Astrocyte (in vitro differentiated cells and primary cell): ENCODE results near the gene MPC1. TPM values are rescaled to one million over a fixed set of nuclear protein-coding genes. Genes with fewer than 3 reads are reported as not detected.

Experiments used
- DNase-seq: peaks from one replicate; pipeline ENCODE4 v3.0.0-alpha.2; 2010; ENCODE audit warnings: low read depth
- FAIRE-seq: peaks from 2 replicates; lab custom pipeline; 2011; peaks lifted over from hg19 to GRCh38; lab: Jason Lieb, UNC
- H2AFZ ChIP-seq: 2 replicates; pipeline ENCODE4 v1.6.0; 2012; ENCODE audit warnings: low read depth, low read length, inconsistent platforms
- H3K27ac ChIP-seq: 2 replicates; pipeline ENCODE4 v1.5.1; 2011; ENCODE audit warnings: low read depth, low read length, inconsistent platforms
- H3K27me3 ChIP-seq: 2 replicates; pipeline ENCODE4 v1.6.0; 2011; ENCODE audit warnings: low read length, inconsistent platforms; ENCODE audit not compliant: insufficient read depth
- H3K36me3 ChIP-seq: 2 replicates; pipeline ENCODE4 v1.5.1; 2011; ENCODE audit warnings: low read length, inconsistent platforms; ENCODE audit not compliant: insufficient read depth
- H3K4me1 ChIP-seq: 2 replicates; pipeline ENCODE4 v1.5.1; 2011; ENCODE audit warnings: low read length, inconsistent platforms; ENCODE audit not compliant: insufficient read depth
- H3K4me2 ChIP-seq: 2 replicates; pipeline ENCODE4 v1.6.0; 2012; ENCODE audit warnings: low read length, inconsistent platforms
- H3K4me3 ChIP-seq: 2 replicates; pipeline ENCODE4 v1.5.1; 2011; ENCODE audit warnings: low read depth, mild to moderate bottlenecking, low read length, inconsistent platforms; ENCODE audit not compliant: insufficient read depth
- H3K79me2 ChIP-seq: 2 replicates; pipeline ENCODE4 v1.6.0; 2012; ENCODE audit warnings: mild to moderate bottlenecking, low read length, inconsistent platforms; ENCODE audit not compliant: insufficient read depth
- H3K9ac ChIP-seq: 2 replicates; pipeline ENCODE4 v1.6.0; 2012; ENCODE audit warnings: mild to moderate bottlenecking, low read length, inconsistent platforms
- H3K9me3 ChIP-seq: 2 replicates; pipeline ENCODE4 v1.5.1; 2012; ENCODE audit warnings: low read depth, mild to moderate bottlenecking, low read length, inconsistent platforms; ENCODE audit not compliant: insufficient read depth
- H4K20me1 ChIP-seq: 2 replicates; pipeline ENCODE4 v1.6.0; 2012; ENCODE audit warnings: low read length, inconsistent platforms; ENCODE audit not compliant: insufficient read depth
- H3K27ac Mint-ChIP-seq: one replicate; pipeline ENCODE4 v1.8.0; 2021; ENCODE audit warnings: mild to moderate bottlenecking, mixed read lengths; ENCODE audit not compliant: unreplicated experiment
- H3K27me3 Mint-ChIP-seq: one replicate; pipeline ENCODE4 v1.8.0; 2021; ENCODE audit warnings: low read depth, mixed read lengths; ENCODE audit not compliant: unreplicated experiment
- H3K36me3 Mint-ChIP-seq: one replicate; pipeline ENCODE4 v1.8.0; 2021; ENCODE audit warnings: low read depth, mixed read lengths; ENCODE audit not compliant: unreplicated experiment
- H3K4me1 Mint-ChIP-seq: one replicate; pipeline ENCODE4 v1.8.0; 2021; ENCODE audit warnings: low read depth, mixed read lengths; ENCODE audit not compliant: unreplicated experiment
- H3K4me3 Mint-ChIP-seq: one replicate; pipeline ENCODE4 v1.8.0; 2021; ENCODE audit warnings: mild to moderate bottlenecking, moderate library complexity, mixed read lengths; ENCODE audit not compliant: unreplicated experiment
- H3K9me3 Mint-ChIP-seq: one replicate; pipeline ENCODE4 v1.8.0; 2021; ENCODE audit warnings: mild to moderate bottlenecking, mixed read lengths; ENCODE audit not compliant: unreplicated experiment
- CTCF ChIP-seq: IDR thresholded peaks from 2 replicates; pipeline ENCODE4 v1.5.1; 2011; ENCODE audit warnings: low read depth, mild to moderate bottlenecking, inconsistent platforms, low read length, moderate library complexity; ENCODE audit not compliant: insufficient read depth
- EZH2 ChIP-seq: IDR thresholded peaks from 2 replicates; pipeline ENCODE4 v1.6.1; 2012; ENCODE audit warnings: mild to moderate bottlenecking, low read length, inconsistent platforms; ENCODE audit not compliant: insufficient read depth
- total RNA-seq: library from RNA; stranded (reverse); gene quantifications from 2 replicates; pipeline ENCODE4 v1.2.1, GENCODE V29; 2021

The MPC1 gene
- total RNA-seq, 1 donor from 2014 or later: 47.4 TPM

- H4K20me1 ChIP-seq: no peaks in the 10 kb centered on the region
- no peaks in the 10 kb centered on the region for H3K9me3 ChIP-seq
- H3K36me3 ChIP-seq: no peaks in the 10 kb centered on the region
- DNase-seq (no peak), FAIRE-seq (no peak)
- no peak overlapping the region for H3K9ac ChIP-seq
- H3K4me3 ChIP-seq: no peak overlapping the region
- Mint-ChIP-seq H3K4me1 (peaks cover 12% of the 10 kb centered on the region), H3K27ac (no peak overlapping the region), H3K27me3 (no peaks in the 10 kb centered on the region), H3K4me3 (no peak overlapping the region), H3K36me3 (peaks cover 5% of the 10 kb centered on the region), H3K9me3 (no peaks in the 10 kb centered on the region)
- H3K79me2 ChIP-seq: no peaks in the 10 kb centered on the region
- H3K4me2 ChIP-seq: no peak overlapping the region
- no peak overlapping the region for H3K27ac ChIP-seq
- TF ChIP-seq CTCF (no peak), EZH2 (no peak)
- H3K27me3 ChIP-seq: no peaks in the 10 kb centered on the region
- H3K4me1 ChIP-seq: peaks cover 4% of the 10 kb centered on the region
- no peak overlapping the region for H2AFZ ChIP-seq
Observed at GRCh38 chr6:166370489-166370888, 12.3 kb downstream of the MPC1 start.

- no peak for TF ChIP-seq CTCF
- no peak for TF ChIP-seq EZH2
- no peak for FAIRE-seq
- no peaks in the 10 kb centered on the region for H3K79me2 ChIP-seq
- peaks cover 9% of the 10 kb centered on the region for H3K4me1 ChIP-seq
- H3K4me2 ChIP-seq: no peak overlapping the region
- Mint-ChIP-seq H3K9me3 (no peaks in the 10 kb centered on the region), H3K27me3 (no peaks in the 10 kb centered on the region), H3K27ac (no peak overlapping the region), H3K4me1 (peaks cover 17% of the 10 kb centered on the region), H3K4me3 (no peak overlapping the region), H3K36me3 (peaks cover 5% of the 10 kb centered on the region)
- DNase-seq: no peak
- no peaks in the 10 kb centered on the region for H4K20me1 ChIP-seq
- no peak overlapping the region for H2AFZ ChIP-seq
- H3K27me3 ChIP-seq: no peaks in the 10 kb centered on the region
- no peak overlapping the region for H3K4me3 ChIP-seq
- no peaks in the 10 kb centered on the region for H3K9me3 ChIP-seq
- H3K36me3 ChIP-seq: no peaks in the 10 kb centered on the region
- H3K27ac ChIP-seq: no peak overlapping the region
- H3K9ac ChIP-seq: no peak overlapping the region
Observed at GRCh38 chr6:166369782-166370181, 13.0 kb downstream of the MPC1 start.

- H3K9ac ChIP-seq: no peak overlapping the region
- H4K20me1 ChIP-seq: no peaks in the 10 kb centered on the region
- no peak overlapping the region for H2AFZ ChIP-seq
- H3K4me2 ChIP-seq: no peak overlapping the region
- H3K9me3 ChIP-seq: no peaks in the 10 kb centered on the region
- H3K27me3 ChIP-seq: no peaks in the 10 kb centered on the region
- H3K4me1 Mint-ChIP-seq: peaks cover 24% of the 10 kb centered on the region
- no peaks in the 10 kb centered on the region for H3K36me3 ChIP-seq
- peaks cover 13% of the 10 kb centered on the region for H3K4me1 ChIP-seq
- no peak overlapping the region for H3K4me3 ChIP-seq
- H3K9me3 Mint-ChIP-seq: no peaks in the 10 kb centered on the region
- no peaks in the 10 kb centered on the region for H3K79me2 ChIP-seq
- H3K4me3 Mint-ChIP-seq: no peak overlapping the region
- DNase-seq (no peak), FAIRE-seq (no peak)
- TF ChIP-seq CTCF (no peak), EZH2 (no peak)
- peaks cover 17% of the 10 kb centered on the region for H3K36me3 Mint-ChIP-seq
- H3K27me3 Mint-ChIP-seq: no peaks in the 10 kb centered on the region
- no peak overlapping the region for H3K27ac ChIP-seq
- no peak overlapping the region for H3K27ac Mint-ChIP-seq
Observed at GRCh38 chr6:166366921-166367320, 15.8 kb downstream of the MPC1 start.
